ENCODE measurements around the gene CHRM1. TPM values are rescaled to one million over a fixed set of nuclear protein-coding genes. Genes with fewer than 3 reads are reported as not detected.
"Not testable (repeated sequence)": the region's sequence is repeated elsewhere in the genome, so short reads cannot be mapped to it uniquely, and the experiment has no call there.

CHRM1 gene
- total RNA-seq, 2 experiments from 2014 or later, result not detected

- H4K20me1 ChIP-seq (ENCODE audit: insufficient read depth, low read length), result peaks cover 26% of the 10 kb centered on the region
- DNase-seq (ENCODE audit: low spot score), result no peak
- no peaks in the 10 kb centered on the region for H3K9me3 ChIP-seq (ENCODE audit: low read length)
- H3K27ac ChIP-seq (ENCODE audit: low read depth, low read length, poor library complexity, severe bottlenecking), result no peak overlapping the region
- H3K79me2 ChIP-seq (ENCODE audit: insufficient read depth, low read depth, low read length), result peaks cover 99% of the 10 kb centered on the region
- ChIA-PET CTCF (ENCODE audit: unreplicated experiment) (no interaction called here), POLR2A (interaction anchor here (0.6 to 2.3 kb wide), 5 partner anchors 10 to 75 kb away, joined by 3 to 11 read pairs (median 4); no protein-coding TSS in a partner anchor)
- H3K9me2 ChIP-seq (ENCODE audit: insufficient read depth, low read length), result no peaks in the 10 kb centered on the region
- peaks cover 89% of the 10 kb centered on the region for H3K36me3 ChIP-seq (ENCODE audit: insufficient read depth, low read length)
- H2AFZ ChIP-seq (ENCODE audit: low read length), result no peak overlapping the region
- no TSS peak for BruUV-seq (replicated peaks)
- intact Hi-C loops (cut with micrococcal nuclease; ENCODE audit: unreplicated experiment), result no loop called here
- TF ChIP-seq, protein P1, sequence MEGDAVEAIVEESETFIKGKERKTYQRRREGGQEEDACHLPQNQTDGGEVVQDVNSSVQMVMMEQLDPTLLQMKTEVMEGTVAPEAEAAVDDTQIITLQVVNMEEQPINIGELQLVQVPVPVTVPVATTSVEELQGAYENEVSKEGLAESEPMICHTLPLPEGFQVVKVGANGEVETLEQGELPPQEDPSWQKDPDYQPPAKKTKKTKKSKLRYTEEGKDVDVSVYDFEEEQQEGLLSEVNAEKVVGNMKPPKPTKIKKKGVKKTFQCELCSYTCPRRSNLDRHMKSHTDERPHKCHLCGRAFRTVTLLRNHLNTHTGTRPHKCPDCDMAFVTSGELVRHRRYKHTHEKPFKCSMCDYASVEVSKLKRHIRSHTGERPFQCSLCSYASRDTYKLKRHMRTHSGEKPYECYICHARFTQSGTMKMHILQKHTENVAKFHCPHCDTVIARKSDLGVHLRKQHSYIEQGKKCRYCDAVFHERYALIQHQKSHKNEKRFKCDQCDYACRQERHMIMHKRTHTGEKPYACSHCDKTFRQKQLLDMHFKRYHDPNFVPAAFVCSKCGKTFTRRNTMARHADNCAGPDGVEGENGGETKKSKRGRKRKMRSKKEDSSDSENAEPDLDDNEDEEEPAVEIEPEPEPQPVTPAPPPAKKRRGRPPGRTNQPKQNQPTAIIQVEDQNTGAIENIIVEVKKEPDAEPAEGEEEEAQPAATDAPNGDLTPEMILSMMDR (conservative IDR thresholded peaks at IDR 0.05; ENCODE audit: low read length), result no peak
- TF ChIP-seq EZH2phosphoT487 (IDR thresholded peaks at IDR 0.05; ENCODE audit: borderline replicate concordance, low read depth, low read length), result no peak
- no peak overlapping the region for H3K4me3 ChIP-seq (ENCODE audit: low read depth, low read length, poor library complexity, severe bottlenecking)
- H3K4me2 ChIP-seq (ENCODE audit: low read length), result no peak overlapping the region
- H3K4me1 ChIP-seq (ENCODE audit: insufficient read depth, low read length, poor library complexity, severe bottlenecking), result peaks cover 35% of the 10 kb centered on the region
These were observed 55.5 kb downstream of the CHRM1 start for GRCh38 chr11:62865635-62866034.

- no peak overlapping the region for H3K4me3 ChIP-seq (ENCODE audit: low read depth, low read length, poor library complexity, severe bottlenecking)
- no peak overlapping the region for H3K27ac ChIP-seq (ENCODE audit: low read depth, low read length, poor library complexity, severe bottlenecking)
- no peak for TF ChIP-seq EZH2phosphoT487 (IDR thresholded peaks at IDR 0.05; ENCODE audit: borderline replicate concordance, low read depth, low read length)
- TF ChIP-seq, protein P1 (conservative IDR thresholded peaks at IDR 0.05; ENCODE audit: low read length), result no peak
- BruUV-seq (replicated peaks), result no TSS peak
- peaks cover 26% of the 10 kb centered on the region for H4K20me1 ChIP-seq (ENCODE audit: insufficient read depth, low read length)
- ChIA-PET CTCF (ENCODE audit: unreplicated experiment) (interaction anchor here (1.3 kb wide), 1 partner anchor 77 kb away, joined by 4 read pairs; no protein-coding TSS in a partner anchor), POLR2A (interaction anchor here (0.6 to 2.3 kb wide), 4 partner anchors 8 to 39 kb away, joined by 3 to 11 read pairs (median 4); no protein-coding TSS in a partner anchor)
- peaks cover 82% of the 10 kb centered on the region for H3K36me3 ChIP-seq (ENCODE audit: insufficient read depth, low read length)
- H3K4me2 ChIP-seq (ENCODE audit: low read length), result peak overlapping the region; percentile 99; the same call in 1 of the 2 replicates
- intact Hi-C loops (cut with micrococcal nuclease; ENCODE audit: unreplicated experiment), result loop anchor here (2.0 kb wide), 1 partner anchor 135 kb away; the partner anchor contains the start of gene TTC9C
- H3K79me2 ChIP-seq (ENCODE audit: insufficient read depth, low read depth, low read length), result peaks cover 100% of the 10 kb centered on the region
- H2AFZ ChIP-seq (ENCODE audit: low read length), result no peak overlapping the region
- no peaks in the 10 kb centered on the region for H3K9me3 ChIP-seq (ENCODE audit: low read length)
- DNase-seq (ENCODE audit: low spot score), result no peak
- peaks cover 49% of the 10 kb centered on the region for H3K4me1 ChIP-seq (ENCODE audit: insufficient read depth, low read length, poor library complexity, severe bottlenecking)
- no peaks in the 10 kb centered on the region for H3K9me2 ChIP-seq (ENCODE audit: insufficient read depth, low read length)
These were observed 57.4 kb downstream of the CHRM1 start for GRCh38 chr11:62863687-62864335.

DNA sequence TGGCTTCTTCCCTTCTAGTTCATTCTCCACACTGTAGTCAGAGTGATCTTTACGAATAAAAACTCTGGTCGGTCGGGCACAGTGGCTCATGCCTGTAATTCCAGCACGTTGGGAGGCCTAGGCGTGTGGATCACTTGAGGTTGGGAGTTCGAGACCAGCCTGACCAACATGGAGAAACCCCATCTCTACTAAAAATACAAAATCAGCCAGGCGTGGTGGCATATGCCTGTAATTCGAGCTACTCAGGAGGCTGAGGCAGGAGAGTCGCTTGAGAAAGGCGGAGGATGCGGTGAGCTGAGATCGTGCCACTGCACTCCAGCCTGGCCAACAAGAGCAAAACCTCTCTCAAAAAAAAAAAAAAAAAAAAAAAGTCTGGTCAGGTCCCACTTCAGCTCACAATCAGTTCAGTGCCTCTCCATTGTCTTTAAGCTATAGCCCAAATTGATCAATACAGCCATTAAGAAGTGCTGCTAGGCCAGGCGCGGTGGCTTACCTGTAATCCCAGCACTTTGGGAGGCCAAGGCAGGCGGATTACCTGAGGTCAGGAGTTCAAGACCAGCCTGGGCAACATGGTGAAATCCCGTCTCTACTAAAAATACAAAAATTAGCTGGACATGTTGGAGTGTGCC lies 59.5 kb downstream of the CHRM1 start:
- not testable (repeated sequence) for H2AFZ ChIP-seq (ENCODE audit: low read length); H3K9me2 ChIP-seq (ENCODE audit: insufficient read depth, low read length); H3K9me3 ChIP-seq (ENCODE audit: low read length); BruUV-seq (replicated peaks); DNase-seq (ENCODE audit: low spot score)
- CTCF ChIA-PET (ENCODE audit: unreplicated experiment), result interaction anchor here (1.0 to 1.1 kb wide), 3 partner anchors 75 to 181 kb away, joined by 3 to 5 read pairs (median 3); partner anchors contain the start of gene TMEM179B
- peak overlapping the region; percentile 99 for H3K4me2 ChIP-seq (ENCODE audit: low read length)
- peaks cover 36% of the 10 kb centered on the region for H4K20me1 ChIP-seq (ENCODE audit: insufficient read depth, low read length)
- H3K79me2 ChIP-seq (ENCODE audit: insufficient read depth, low read depth, low read length), result peaks cover 100% of the 10 kb centered on the region
- POLR2A ChIA-PET, result interaction anchor here (0.7 to 1.9 kb wide), 9 partner anchors 8 to 197 kb away, joined by 3 to 16 read pairs (median 5); partner anchors contain the start of genes C11orf98, CSKMT and WDR74
- peaks cover 49% of the 10 kb centered on the region for H3K4me1 ChIP-seq (ENCODE audit: insufficient read depth, low read length, poor library complexity, severe bottlenecking)
- peak overlapping the region; percentile 94 for H3K4me3 ChIP-seq (ENCODE audit: low read depth, low read length, poor library complexity, severe bottlenecking)
- H3K36me3 ChIP-seq (ENCODE audit: insufficient read depth, low read length), result peaks cover 77% of the 10 kb centered on the region
- H3K27ac ChIP-seq (ENCODE audit: low read depth, low read length, poor library complexity, severe bottlenecking), result peak overlapping the region; percentile 66
- intact Hi-C loops (cut with micrococcal nuclease; ENCODE audit: unreplicated experiment), result loop anchor here (1.0 to 2.0 kb wide), 3 partner anchors 56 to 133 kb away; partner anchors contain the start of genes NXF1 and TTC9C
